Endothelial cell of umbilical vein (primary cell): Measurements from ENCODE around the gene NMB. TPM values are rescaled to one million over a fixed set of nuclear protein-coding genes. Genes with fewer than 3 reads are reported as not detected.

Source experiments
- BruUV-seq: library from RNA; stranded (reverse); fragments of 400-500 nt; replicated peaks from 2 replicates; lab custom pipeline; 2021; lab: Mats Ljungman, UMichigan
- CTCF ChIA-PET: fragments of 300-600, 350-600 bp; sonication (Branson Sonifier 250); formaldehyde crosslinking; loops from one replicate; lab custom pipeline; 2021; ENCODE audit warnings: antibody characterized with exemption, inconsistent platforms; lab: Charles Lee
- POLR2A ChIA-PET: fragments of 300-600, 350-600 bp; sonication (Branson Sonifier 250); formaldehyde crosslinking; loops from one replicate; lab custom pipeline; 2021; ENCODE audit warnings: antibody characterized with exemption, inconsistent platforms; lab: Charles Lee
- DNase-seq: peaks from one replicate; pipeline ENCODE4 v3.0.0-alpha.2; 2011; ENCODE audit warnings: low read depth, low spot score
- FAIRE-seq: peaks from 2 replicates; lab custom pipeline; 2011; peaks lifted over from hg19 to GRCh38; lab: Jason Lieb, UNC
- H2AFZ ChIP-seq: 2 replicates; pipeline ENCODE4 v1.6.0; 2012; ENCODE audit warnings: low read depth, low read length, control low read depth, inconsistent platforms
- H3K27ac ChIP-seq: 2 replicates; pipeline ENCODE4 v1.5.1; 2011; ENCODE audit warnings: low read depth, mild to moderate bottlenecking, control low read depth, low read length, moderate library complexity; ENCODE audit not compliant: insufficient read depth
- H3K27me3 ChIP-seq, 2 experiments: 2 replicates each; pipeline versions ENCODE4 v1.6.0 to v1.6.1; 2011; ENCODE audit warnings: low read length in 2 of 2, mixed read lengths in 1 of 2; ENCODE audit not compliant: control insufficient read depth in 2 of 2, insufficient read depth in 2 of 2
- H3K36me3 ChIP-seq, 2 experiments: 2 replicates in 1 of 2; 3 replicates in 1 of 2; pipeline ENCODE4 v1.5.1; 2011; ENCODE audit warnings: low read length in 2 of 2, mild to moderate bottlenecking in 1 of 2, moderate library complexity in 1 of 2; ENCODE audit not compliant: control insufficient read depth in 2 of 2, insufficient read depth in 2 of 2; ENCODE audit errors: extremely low read depth in 1 of 2
- H3K4me1 ChIP-seq: 3 replicates; pipeline ENCODE4 v1.5.1; 2011; ENCODE audit warnings: mild to moderate bottlenecking, low read length; ENCODE audit not compliant: control insufficient read depth, insufficient read depth; ENCODE audit errors: extremely low read depth
- H3K4me2 ChIP-seq: 2 replicates; pipeline ENCODE4 v1.6.1; 2011; ENCODE audit warnings: low read length, control low read depth, mixed read lengths; ENCODE audit not compliant: insufficient read depth
- H3K4me3 ChIP-seq, 3 experiments: fragments of 200-600 bp in 1 of 3; sonication (generic), shearing (Covaris generic) in 1 of 3; replicated peaks in 1 of 3; 2 replicates each; pipeline ENCODE4 v1.5.1; 2011 to 2016; ENCODE audit warnings: control low read depth in 3 of 3, low read length in 3 of 3, mild to moderate bottlenecking in 2 of 3, inconsistent platforms in 1 of 3, low read depth in 1 of 3, moderate library complexity in 1 of 3; ENCODE audit not compliant: insufficient read depth in 1 of 3
- H3K79me2 ChIP-seq: 2 replicates; pipeline ENCODE4 v1.6.0; 2012; ENCODE audit warnings: low read length, inconsistent platforms; ENCODE audit not compliant: control insufficient read depth, insufficient read depth
- H3K9ac ChIP-seq: replicated peaks from 2 replicates; pipeline ENCODE3; 2011; ENCODE audit warnings: low read length, control low read depth; ENCODE audit not compliant: insufficient read depth; ENCODE audit errors: extremely low read depth
- H3K9me1 ChIP-seq: replicated peaks from 3 replicates; pipeline ENCODE4 v1.6.0; 2011; ENCODE audit warnings: mild to moderate bottlenecking, low read length; ENCODE audit not compliant: control insufficient read depth, insufficient read depth; ENCODE audit errors: extremely low read depth
- H3K9me3 ChIP-seq: replicated peaks from 2 replicates; pipeline ENCODE4 v1.5.1; 2012; ENCODE audit warnings: low read length, inconsistent platforms; ENCODE audit not compliant: control insufficient read depth, insufficient read depth
- H4K20me1 ChIP-seq: replicated peaks from 2 replicates; pipeline ENCODE3; 2011; ENCODE audit warnings: mild to moderate bottlenecking, low read length; ENCODE audit not compliant: control insufficient read depth, insufficient read depth; ENCODE audit errors: extremely low read depth
- EZH2 ChIP-seq: IDR thresholded peaks from 2 replicates; pipeline ENCODE4 v1.6.1; 2012; ENCODE audit warnings: borderline replicate concordance, low read depth, mild to moderate bottlenecking, moderate library complexity, low read length, inconsistent platforms; ENCODE audit not compliant: severe bottlenecking
- FOS ChIP-seq: IDR thresholded peaks from 2 replicates; pipeline ENCODE4 v1.6.1; 2011; ENCODE audit warnings: mild to moderate bottlenecking, low read length, moderate library complexity, borderline replicate concordance; ENCODE audit not compliant: insufficient read depth
- JUN ChIP-seq: IDR thresholded peaks from 2 replicates; pipeline ENCODE4 v1.6.1; 2011; ENCODE audit warnings: borderline replicate concordance, low read depth; ENCODE audit not compliant: insufficient read length, insufficient read depth
- MAX ChIP-seq: IDR thresholded peaks from 2 replicates; pipeline ENCODE4 v1.6.1; 2011; ENCODE audit not compliant: insufficient read depth, insufficient read length
- POLR2A ChIP-seq: IDR thresholded peaks from 2 replicates; pipeline ENCODE4 v1.6.1; 2012; ENCODE audit warnings: low read depth, mild to moderate bottlenecking, control low read depth, low read length
- POLR2AphosphoS5 ChIP-seq: IDR thresholded peaks from 2 replicates; pipeline ENCODE4 v1.6.1; 2012; ENCODE audit warnings: low read depth, mild to moderate bottlenecking, control low read depth, low read length, moderate library complexity; ENCODE audit not compliant: insufficient read depth
- dilution Hi-C: fragments of 300-500 bp; cut with MboI; formaldehyde crosslinking; loops from one replicate; pipeline ENCODE4 v1.15.0; 2019; ENCODE audit warnings: low sequenced_read_pairs; ENCODE audit not compliant: extremely low pct_ligation_motif_present
- intact Hi-C: fragments of 100-400 bp; cut with micrococcal nuclease; formaldehyde crosslinking; loops from one replicate; pipeline ENCODE4 v1.10.0; 2022
- polyA plus RNA-seq, 4 experiments: library from polyadenylated mRNA; depleted of rRNA in 3 of 4; stranded (reverse) in 3 of 4; unstranded in 1 of 4; fragments of >200 nt; gene quantifications; 2 replicates each; pipeline versions ENCODE4 v1.2.1 to v1.2.3, GENCODE V29; 2011 to 2012; ENCODE audit warnings: missing spikeins in 1 of 4
- total RNA-seq: library from RNA; stranded (reverse); gene quantifications from 2 replicates; pipeline ENCODE4 v1.2.3, GENCODE V29; 2021
- TF ChIP-seq, protein P1 (sequence below), 2 donors: IDR thresholded peaks; 1 replicate in 1 of 2; 2 replicates in 1 of 2; pipeline ENCODE4 v1.5.1; 2011; ENCODE audit warnings: low read length in 2 of 2, mild to moderate bottlenecking in 2 of 2, moderate library complexity in 2 of 2, control low read depth in 1 of 2, inconsistent platforms in 1 of 2, low read depth in 1 of 2; ENCODE audit not compliant: insufficient read depth in 1 of 2; ENCODE audit errors: extremely low read depth in 1 of 2

Gene NMB
- total and polyA plus RNA-seq, 2 donors (not counting 3 experiments of a cell fraction or from before 2014, with no cell fraction given): 7.8 to 9.8 TPM

GRCh38 chr15:84653910-84654688, 3.9 kb downstream of the NMB start, which contains the start of gene WDR73:
TSS of gene WDR73 (minus strand) at chr15:84654283. CDS start at chr15:84654274, 9 bp downstream.
- Histone ChIP-seq H3K79me2 (peaks cover 15% of the 10 kb centered on the region), H3K27me3 (no peaks in the 10 kb centered on the region), H3K4me3 (peak within 1 kb of the TSS; percentile 25 to 93 (median 79)), H3K9me3 (no peaks in the 10 kb centered on the region), H3K9me1 (no peaks in the 10 kb centered on the region), H3K36me3 (peaks cover 6 to 7% of the 10 kb centered on the region in 2 experiments), H3K9ac (peak within 1 kb of the TSS; percentile 78), H2AFZ (peak within 1 kb of the TSS; percentile 25), H3K4me1 (peaks cover 34% of the 10 kb centered on the region), H3K4me2 (peak within 1 kb of the TSS; percentile 87), H3K27ac (peak within 1 kb of the TSS; percentile 84), H4K20me1 (no peaks in the 10 kb centered on the region)
- CTCF ChIA-PET: interaction anchor here (0.6 to 3.2 kb wide), 20 partner anchors 10 to 515 kb away, joined by 3 to 35 read pairs (median 5); partner anchors contain the start of gene SEC11A
- TF ChIP-seq FOS (no peak), MAX (no peak), JUN (no peak), POLR2AphosphoS5 (peak; percentile 79), POLR2A (peak; percentile 85), EZH2 (no peak)
- TF ChIP-seq, protein P1, sequence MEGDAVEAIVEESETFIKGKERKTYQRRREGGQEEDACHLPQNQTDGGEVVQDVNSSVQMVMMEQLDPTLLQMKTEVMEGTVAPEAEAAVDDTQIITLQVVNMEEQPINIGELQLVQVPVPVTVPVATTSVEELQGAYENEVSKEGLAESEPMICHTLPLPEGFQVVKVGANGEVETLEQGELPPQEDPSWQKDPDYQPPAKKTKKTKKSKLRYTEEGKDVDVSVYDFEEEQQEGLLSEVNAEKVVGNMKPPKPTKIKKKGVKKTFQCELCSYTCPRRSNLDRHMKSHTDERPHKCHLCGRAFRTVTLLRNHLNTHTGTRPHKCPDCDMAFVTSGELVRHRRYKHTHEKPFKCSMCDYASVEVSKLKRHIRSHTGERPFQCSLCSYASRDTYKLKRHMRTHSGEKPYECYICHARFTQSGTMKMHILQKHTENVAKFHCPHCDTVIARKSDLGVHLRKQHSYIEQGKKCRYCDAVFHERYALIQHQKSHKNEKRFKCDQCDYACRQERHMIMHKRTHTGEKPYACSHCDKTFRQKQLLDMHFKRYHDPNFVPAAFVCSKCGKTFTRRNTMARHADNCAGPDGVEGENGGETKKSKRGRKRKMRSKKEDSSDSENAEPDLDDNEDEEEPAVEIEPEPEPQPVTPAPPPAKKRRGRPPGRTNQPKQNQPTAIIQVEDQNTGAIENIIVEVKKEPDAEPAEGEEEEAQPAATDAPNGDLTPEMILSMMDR (IDR thresholded peaks at IDR 0.05; ENCODE audit: extremely low read depth in 1 of 2, insufficient read depth in 1 of 2, low read depth in 1 of 2, low read length in 2 of 2): no peak
- DNase-seq (peak; percentile 97), FAIRE-seq (peak; percentile 98)
- BruUV-seq: no TSS peak
- dilution Hi-C loops (no loop called here), intact Hi-C loops (loop anchor here (1.0 kb wide), 8 partner anchors 21 to 274 kb away; partner anchors contain the start of genes SEC11A and ZNF592)
- POLR2A ChIA-PET: interaction anchor here (0.6 to 2.3 kb wide), 4 partner anchors 18 to 274 kb away, joined by 3 to 4 read pairs (median 3); no protein-coding TSS in a partner anchor
